Hepatocyte (in vitro differentiated cells): ENCODE measurements around the gene SCAF1. TPM values are rescaled to one million over a fixed set of nuclear protein-coding genes. Genes with fewer than 3 reads are reported as not detected.

Experiments
- DNase-seq: peaks from one replicate; pipeline ENCODE4 v3.0.0-alpha.2; 2016; ENCODE audit warnings: low spot score
- H2AFZ ChIP-seq: fragments of 200-600 bp; sonication (generic); 2 replicates; pipeline ENCODE4 v1.6.0; 2016; ENCODE audit warnings: antibody characterized with exemption, mild to moderate bottlenecking
- H3K27ac ChIP-seq: fragments of 200-600 bp; sonication (generic); 2 replicates; pipeline ENCODE4 v1.5.1; 2016; ENCODE audit warnings: mild to moderate bottlenecking
- H3K27me3 ChIP-seq: fragments of 200-600 bp; sonication (generic); 2 replicates; pipeline ENCODE4 v1.6.1; 2016
- H3K36me3 ChIP-seq: fragments of 200-600 bp; sonication (generic); replicated peaks from 2 replicates; pipeline ENCODE4 v1.5.1; 2016; ENCODE audit warnings: low read depth; ENCODE audit not compliant: insufficient read depth
- H3K4me1 ChIP-seq: fragments of 200-600 bp; sonication (generic); 2 replicates; pipeline ENCODE4 v1.5.1; 2016; ENCODE audit warnings: mild to moderate bottlenecking, moderate library complexity; ENCODE audit not compliant: insufficient read depth
- H3K4me2 ChIP-seq: fragments of 200-600 bp; sonication (generic); 2 replicates; pipeline ENCODE4 v1.6.0; 2016
- H3K4me3 ChIP-seq: fragments of 200-600 bp; sonication (generic); 2 replicates; pipeline ENCODE4 v1.5.1; 2016; ENCODE audit warnings: mild to moderate bottlenecking
- H3K79me2 ChIP-seq: fragments of 200-600 bp; sonication (generic); 2 replicates; pipeline ENCODE4 v1.6.0; 2017; ENCODE audit warnings: mild to moderate bottlenecking
- H3K9me2 ChIP-seq: fragments of 200-600 bp; sonication (generic); replicated peaks from 2 replicates; pipeline ENCODE4 v1.6.0; 2017; ENCODE audit warnings: mild to moderate bottlenecking; ENCODE audit not compliant: insufficient read depth
- H3K9me3 ChIP-seq: fragments of 200-600 bp; sonication (generic); 2 replicates; pipeline ENCODE4 v1.5.1; 2016; ENCODE audit warnings: low read depth, mild to moderate bottlenecking
- H4K20me1 ChIP-seq: fragments of 200-600 bp; sonication (generic); 2 replicates; pipeline ENCODE4 v1.6.0; 2016; ENCODE audit warnings: mild to moderate bottlenecking; ENCODE audit not compliant: insufficient read depth, poor library complexity, severe bottlenecking
- CTCF ChIP-seq: fragments of 200-600 bp; sonication (generic); IDR thresholded peaks from 2 replicates; pipeline ENCODE4 v1.5.1; 2016; ENCODE audit warnings: antibody characterized with exemption, mild to moderate bottlenecking; ENCODE audit not compliant: poor library complexity
- EZH2 ChIP-seq: fragments of 200-600 bp; sonication (generic); IDR thresholded peaks from 2 replicates; pipeline ENCODE4 v1.6.1; 2016; ENCODE audit warnings: antibody characterized with exemption, mild to moderate bottlenecking, borderline replicate concordance
- EZH2phosphoT487 ChIP-seq: fragments of 200-600 bp; sonication (generic); IDR thresholded peaks from one replicate; pipeline ENCODE4 v1.6.1; 2018; ENCODE audit warnings: antibody characterized with exemption, mild to moderate bottlenecking, low read depth, moderate library complexity; ENCODE audit not compliant: unreplicated experiment, severe bottlenecking
- WGBS: methylation state at CpG from one replicate; pipeline ENCODE4 v1.1.6; 2016; ENCODE audit warnings: low lambda C conversion rate; ENCODE audit errors: missing lambda C conversion rate; 5-methylcytosine and 5-hydroxymethylcytosine counted together
- polyA plus RNA-seq: library from polyadenylated mRNA; unstranded; fragments of >200 nt; fragmentation: Nextera tagmentation; extraction: Ambion mirVana; gene quantifications from 2 replicates; pipeline ENCODE4 v1.2.1, GENCODE V29; 2016
- total RNA-seq: library from RNA; depleted of rRNA; stranded (reverse); fragments of >200 nt; gene quantifications from 2 replicates; pipeline ENCODE4 v1.2.3, GENCODE V29; 2014

SCAF1 gene
- total and polyA plus RNA-seq, 2 experiments from 2014 or later: 12.6 to 18.6 TPM

- DNase-seq: peak; percentile 79
- no peaks in the 10 kb centered on the region for H3K9me2 ChIP-seq
- no peak overlapping the region for H3K27ac ChIP-seq
- TF ChIP-seq EZH2 (no peak), EZH2phosphoT487 (no peak), CTCF (no peak)
- no peaks in the 10 kb centered on the region for H3K79me2 ChIP-seq
- peak overlapping the region; percentile 97 for H3K4me2 ChIP-seq
- H3K36me3 ChIP-seq: no peaks in the 10 kb centered on the region
- peak overlapping the region; percentile 90 for H2AFZ ChIP-seq
- peaks cover 17% of the 10 kb centered on the region for H3K4me1 ChIP-seq
- H4K20me1 ChIP-seq: no peaks in the 10 kb centered on the region
- no peaks in the 10 kb centered on the region for H3K9me3 ChIP-seq
- WGBS: 12% methylated on average over 24 of the region's 39 CpGs
- H3K4me3 ChIP-seq: peak overlapping the region; percentile 63
- peaks cover 5% of the 10 kb centered on the region for H3K27me3 ChIP-seq
Observed at GRCh38 chr19:49691243-49692146, 49.5 kb downstream of the SCAF1 start.

- Histone ChIP-seq H3K9me3 (no peaks in the 10 kb centered on the region), H3K79me2 (no peaks in the 10 kb centered on the region), H3K4me2 (peak overlapping the region; percentile 97), H2AFZ (no peak overlapping the region), H3K9me2 (no peaks in the 10 kb centered on the region), H3K4me3 (no peak overlapping the region), H3K36me3 (no peaks in the 10 kb centered on the region), H3K4me1 (peaks cover 17% of the 10 kb centered on the region), H4K20me1 (no peaks in the 10 kb centered on the region), H3K27me3 (peaks cover 5% of the 10 kb centered on the region), H3K27ac (no peak overlapping the region)
- 67% methylated on average over 10 of the region's 16 CpGs for WGBS
- no peak for TF ChIP-seq CTCF
- no peak for TF ChIP-seq EZH2
- TF ChIP-seq EZH2phosphoT487: no peak
- no peak for DNase-seq
Observed at GRCh38 chr19:49692147-49692506, 50.1 kb downstream of the SCAF1 start.

GRCh38 chr19:49696115-49696514 lies 54.1 kb downstream of the SCAF1 start:
- Histone ChIP-seq H3K79me2 (no peaks in the 10 kb centered on the region), H3K4me2 (no peak overlapping the region), H4K20me1 (no peaks in the 10 kb centered on the region), H3K27ac (no peak overlapping the region), H2AFZ (no peak overlapping the region), H3K36me3 (no peaks in the 10 kb centered on the region), H3K4me3 (no peak overlapping the region), H3K27me3 (peaks cover 5% of the 10 kb centered on the region), H3K9me3 (no peaks in the 10 kb centered on the region), H3K4me1 (peaks cover 3% of the 10 kb centered on the region), H3K9me2 (no peaks in the 10 kb centered on the region)
- no peak for DNase-seq
- no peak for TF ChIP-seq EZH2
- TF ChIP-seq EZH2phosphoT487: no peak
- TF ChIP-seq CTCF: no peak
- 70% methylated on average over 6 of the region's 6 CpGs for WGBS

- Histone ChIP-seq H3K4me1 (no peaks in the 10 kb centered on the region), H3K79me2 (no peaks in the 10 kb centered on the region), H3K36me3 (no peaks in the 10 kb centered on the region), H3K27me3 (no peaks in the 10 kb centered on the region), H3K9me2 (no peaks in the 10 kb centered on the region), H2AFZ (no peak overlapping the region), H3K9me3 (no peaks in the 10 kb centered on the region), H4K20me1 (no peaks in the 10 kb centered on the region), H3K4me2 (no peak overlapping the region), H3K4me3 (no peak overlapping the region), H3K27ac (no peak overlapping the region)
- no peak for DNase-seq
- WGBS: 94% methylated on average over 7 of the region's 7 CpGs
- TF ChIP-seq EZH2phosphoT487 (no peak), EZH2 (no peak), CTCF (no peak)
Observed at GRCh38 chr19:49696865-49697264, 54.9 kb downstream of the SCAF1 start.
